Renal pelvis (tissue), 4 donors: Measurements from ENCODE around the gene FGF1. TPM values are rescaled to one million over a fixed set of nuclear protein-coding genes. Genes with fewer than 3 reads are reported as not detected.

ENCODE experiments used
- DNase-seq: peaks from one replicate; pipeline ENCODE4 v3.0.0-alpha.2; 2013
- polyA plus RNA-seq, 3 donors: library from polyadenylated mRNA; unstranded; fragments of 120-200 nt; gene quantifications; one replicate each; pipeline ENCODE4 v1.2.1, GENCODE V29; 2013; ENCODE audit not compliant: insufficient read length in 3 of 3

Gene FGF1
- polyA plus RNA-seq, 3 donors = 15.2 to 19.0 (median 18.9) TPM

DNA sequence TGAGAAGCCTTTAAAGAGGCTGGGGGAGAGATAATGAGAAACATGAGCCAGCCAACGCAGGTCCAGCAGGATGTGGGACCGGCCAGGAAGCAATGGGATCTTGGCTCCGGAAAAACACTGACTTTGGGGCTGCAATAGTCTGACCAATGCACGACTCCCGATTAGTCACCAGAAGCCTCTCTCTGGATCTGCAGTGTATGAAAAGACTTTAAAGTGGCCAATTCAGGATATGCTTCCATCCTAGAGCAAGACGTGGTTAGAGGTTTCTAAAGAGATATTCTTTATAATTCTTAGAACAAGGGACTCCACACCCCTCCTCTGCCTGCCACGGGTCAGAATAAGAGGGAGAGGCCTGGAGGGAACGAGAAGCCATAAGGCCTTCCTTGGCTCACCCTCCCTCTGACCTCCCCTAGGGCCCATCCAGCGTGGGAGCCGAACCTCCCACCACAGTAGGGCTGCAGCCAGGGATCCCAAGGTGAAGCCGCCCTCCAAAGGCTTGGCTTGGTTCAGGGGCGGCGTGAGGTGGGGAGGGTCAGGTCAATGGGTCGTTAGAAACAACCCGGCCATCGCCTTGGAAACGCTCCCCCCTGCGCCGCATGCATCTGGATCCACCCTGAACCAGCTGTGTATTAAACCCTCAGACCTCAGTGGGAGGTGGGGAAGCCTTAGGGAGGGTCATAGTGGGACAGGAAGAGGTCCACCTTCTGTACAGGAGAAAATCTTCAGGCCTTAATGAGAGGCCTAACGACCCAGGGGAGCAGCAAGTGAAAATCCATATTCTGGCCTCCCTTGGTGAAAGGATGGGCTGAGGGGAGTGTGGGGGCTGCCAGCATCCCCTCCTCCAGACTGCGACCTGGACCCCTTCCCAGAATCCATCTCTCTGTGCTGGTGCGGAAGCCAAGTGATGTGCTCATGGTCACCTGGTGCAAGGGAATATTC, 11.1 kb downstream of the FGF1 start:
- no peak for DNase-seq

GRCh38 chr5:142671801-142672200, 14.1 kb downstream of the FGF1 start:
- DNase-seq = no peak

DNA sequence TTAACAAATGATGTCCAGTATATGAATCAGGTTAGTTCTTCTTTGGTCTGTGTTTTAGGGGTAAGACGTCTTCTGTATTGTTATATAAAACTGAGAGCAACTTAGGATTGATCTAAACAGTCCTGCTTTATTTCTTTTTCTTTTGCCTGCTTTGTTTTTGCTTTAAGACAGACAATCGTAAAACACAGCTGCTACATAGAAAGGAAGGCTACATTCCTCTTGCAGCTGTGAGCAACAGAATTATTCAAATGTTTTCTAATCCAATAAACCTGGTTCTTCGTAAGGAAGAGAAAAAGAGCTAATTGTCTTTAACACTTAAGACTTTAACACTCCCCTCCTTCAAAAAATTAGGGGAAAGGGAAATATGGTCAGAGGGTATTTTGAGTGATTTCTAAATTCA, 14.6 kb downstream of the FGF1 start:
- DNase-seq = peak; percentile 26

- DNase-seq = peak; percentile 52
Observed at GRCh38 chr5:142670804-142671203, 15.1 kb downstream of the FGF1 start.

DNA sequence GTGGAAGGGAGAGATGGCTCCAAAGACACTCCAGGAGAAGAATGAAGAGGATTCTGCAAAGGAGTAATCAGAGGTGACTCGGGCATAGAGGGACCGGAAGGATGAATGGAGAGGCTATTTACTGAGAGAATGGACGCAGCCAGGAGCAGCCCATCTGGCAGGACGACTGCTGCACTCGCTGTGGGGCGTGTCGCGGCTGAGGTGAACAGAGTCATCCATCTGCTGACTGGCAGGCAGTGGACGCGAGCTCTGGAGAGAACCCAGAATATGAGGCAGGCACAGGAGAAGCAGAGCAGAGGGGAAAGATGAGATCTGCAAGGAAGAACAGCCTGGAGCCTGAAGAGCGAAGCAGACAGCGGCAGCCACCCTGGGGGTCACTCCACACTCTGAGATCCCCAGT, 16.4 kb downstream of the FGF1 start:
- DNase-seq = no peak

DNA sequence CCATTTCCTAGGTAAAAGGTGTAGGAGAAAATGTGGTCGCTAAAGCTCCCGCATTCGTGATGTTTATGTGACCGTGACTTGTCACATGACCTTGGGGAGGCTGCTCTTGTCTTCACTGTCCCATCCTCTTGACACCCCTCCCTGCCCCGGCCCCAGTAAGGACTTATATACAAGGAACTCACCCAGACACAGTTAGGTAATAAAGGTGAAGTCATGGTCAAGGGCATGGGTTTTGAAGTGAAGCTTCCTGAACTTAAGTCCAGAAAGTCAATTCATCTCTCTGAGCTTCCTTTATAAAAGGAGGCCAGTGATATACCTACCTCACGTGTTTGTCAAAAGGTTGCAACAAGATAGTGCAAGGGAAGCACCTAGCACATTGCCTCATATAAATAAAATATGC, 17.6 kb downstream of the FGF1 start:
- DNase-seq = no peak

- no peak for DNase-seq
Observed at GRCh38 chr5:142667831-142668230, 18.1 kb downstream of the FGF1 start.

GRCh38 chr5:142664636-142665035, 21.3 kb downstream of the FGF1 start:
- no peak for DNase-seq

DNA sequence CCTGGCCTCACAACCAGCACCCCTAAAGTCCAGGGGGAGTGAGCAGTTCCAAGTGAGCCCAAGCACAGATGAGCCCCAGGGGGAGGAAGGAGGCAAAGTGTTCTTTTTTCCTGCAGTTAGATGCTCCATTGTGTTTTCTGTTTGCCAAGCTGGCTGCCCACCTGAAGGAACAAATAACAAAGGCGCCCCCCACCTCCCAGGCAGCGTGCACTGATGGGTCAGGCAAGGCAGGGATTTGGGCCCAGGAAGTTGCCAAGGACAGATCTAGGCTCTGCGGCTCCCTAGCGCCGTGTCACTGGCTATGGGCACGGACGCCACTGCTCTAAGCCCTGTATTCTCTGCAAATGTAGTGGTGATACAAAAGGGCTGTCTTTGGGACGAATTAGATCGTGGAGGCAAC, 21.8 kb downstream of the FGF1 start:
- no peak for DNase-seq

GRCh38 chr5:142663246-142663645, 22.6 kb downstream of the FGF1 start:
- DNase-seq = no peak

GRCh38 chr5:142661957-142662356, 23.9 kb downstream of the FGF1 start:
- DNase-seq = no peak

GRCh38 chr5:142661143-142661542, 24.7 kb downstream of the FGF1 start:
- DNase-seq = no peak

DNA sequence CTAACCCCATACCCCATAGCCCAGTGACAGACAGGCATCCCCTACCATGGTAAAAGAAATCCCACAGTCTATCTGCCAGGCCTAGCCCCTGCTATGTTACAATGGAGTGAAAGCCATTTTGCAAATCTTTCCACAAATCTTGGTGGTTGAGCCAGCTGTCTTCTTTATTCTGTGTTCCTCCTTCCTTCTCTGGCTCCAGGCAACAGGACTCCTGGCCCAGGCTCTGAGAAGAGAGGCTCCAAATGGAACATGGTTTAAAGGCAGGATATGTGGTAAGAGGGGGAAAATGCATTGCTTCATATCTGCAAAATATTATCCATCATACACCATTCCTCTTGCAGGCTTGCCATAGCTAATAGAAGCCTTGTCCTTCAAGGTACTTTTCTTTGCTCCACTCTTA, 25.2 kb downstream of the FGF1 start:
- DNase-seq = no peak

DNA sequence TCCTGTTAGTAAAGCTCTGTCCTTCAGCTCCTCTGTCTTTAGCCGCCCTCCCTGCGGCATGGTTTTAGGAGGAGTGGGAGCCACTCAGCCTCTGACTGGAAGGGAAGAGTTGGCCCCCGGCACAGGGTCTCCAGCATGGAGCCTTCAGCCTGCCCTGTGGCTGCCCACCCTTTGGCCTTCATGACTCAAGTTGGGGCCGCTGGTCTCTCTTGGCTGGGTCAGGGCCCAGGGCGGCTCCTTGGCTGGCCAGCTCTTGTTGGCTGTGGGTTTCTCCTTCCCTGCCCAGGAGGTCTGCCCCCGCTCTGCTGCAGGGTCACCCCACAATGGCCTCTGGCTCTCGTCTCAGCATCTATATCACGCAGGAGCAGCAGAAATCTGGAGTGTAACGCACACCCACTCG, 25.7 kb downstream of the FGF1 start:
- no peak for DNase-seq

GRCh38 chr5:142659405-142659804, 26.5 kb downstream of the FGF1 start:
- no peak for DNase-seq

GRCh38 chr5:142658278-142658677, 27.6 kb downstream of the FGF1 start:
- no peak for DNase-seq

DNA sequence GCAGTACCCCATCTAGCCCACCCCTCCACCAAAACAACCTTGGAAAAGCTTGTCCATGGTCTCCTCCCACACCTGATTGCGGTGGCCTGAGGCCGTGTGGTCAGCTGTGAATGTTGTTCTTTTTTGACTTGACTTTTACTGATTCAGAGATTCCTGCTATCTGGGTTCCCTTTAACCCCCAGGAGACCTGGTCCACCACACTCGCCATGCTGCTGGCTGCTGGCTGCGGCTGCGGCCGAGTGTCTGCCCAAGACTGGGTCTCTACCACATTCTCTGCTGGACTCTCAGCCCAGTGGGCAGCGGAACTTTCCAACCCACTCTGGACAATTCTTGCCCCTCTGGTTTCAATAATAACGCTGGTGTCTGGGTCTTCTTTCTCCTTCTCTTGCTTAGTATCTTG, 28.4 kb downstream of the FGF1 start:
- no peak for DNase-seq

DNA sequence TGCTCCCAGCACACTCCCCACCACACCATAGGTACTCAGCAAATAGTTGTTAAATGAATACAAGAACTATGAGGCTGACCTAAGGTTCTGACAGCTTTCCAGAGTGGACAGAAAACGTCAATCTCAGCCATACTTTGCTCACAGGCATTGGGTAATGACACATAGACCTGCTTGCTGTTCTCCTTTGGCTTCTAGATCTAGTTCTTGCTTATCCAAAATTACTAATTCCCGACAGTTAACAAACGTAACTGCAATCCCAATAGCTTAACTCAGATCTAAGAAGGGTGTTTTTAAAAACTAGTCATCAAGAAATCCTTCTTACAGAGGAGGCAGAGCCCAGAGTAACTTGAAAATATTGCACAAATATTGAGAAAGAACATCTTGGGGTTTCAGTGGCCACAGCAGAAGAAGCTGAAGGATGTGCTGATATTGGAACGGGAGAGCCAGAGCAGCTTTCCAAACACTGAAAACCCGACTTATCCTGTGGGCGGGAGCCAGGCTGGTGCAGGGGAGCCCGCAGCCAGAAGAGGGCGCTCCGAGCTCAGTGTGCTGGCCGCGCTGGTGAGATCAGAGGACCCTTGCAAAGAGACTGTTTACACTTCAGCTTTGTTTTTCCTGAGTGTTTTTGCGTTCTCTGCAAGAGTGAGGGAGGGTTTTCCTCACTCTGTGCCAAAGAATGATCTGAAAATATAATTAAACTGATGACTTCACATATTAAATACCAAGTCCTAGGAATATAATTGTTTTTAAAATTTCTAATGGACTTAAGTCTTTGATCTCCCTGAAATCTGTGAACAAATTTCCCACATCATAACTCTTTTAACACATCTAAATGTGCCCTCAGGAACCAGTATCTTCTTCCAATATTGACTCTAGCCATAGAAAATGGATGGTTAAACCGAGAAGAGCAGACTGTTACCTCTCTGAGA, 30.3 kb downstream of the FGF1 start:
- DNase-seq = peak; percentile 81

GRCh38 chr5:142654578-142655058, 31.3 kb downstream of the FGF1 start:
- DNase-seq = no peak

GRCh38 chr5:142653321-142653720, 32.6 kb downstream of the FGF1 start:
- no peak for DNase-seq

GRCh38 chr5:142652563-142652962, 33.3 kb downstream of the FGF1 start:
- no peak for DNase-seq

GRCh38 chr5:142650881-142651280, 35.0 kb downstream of the FGF1 start:
- no peak for DNase-seq

DNA sequence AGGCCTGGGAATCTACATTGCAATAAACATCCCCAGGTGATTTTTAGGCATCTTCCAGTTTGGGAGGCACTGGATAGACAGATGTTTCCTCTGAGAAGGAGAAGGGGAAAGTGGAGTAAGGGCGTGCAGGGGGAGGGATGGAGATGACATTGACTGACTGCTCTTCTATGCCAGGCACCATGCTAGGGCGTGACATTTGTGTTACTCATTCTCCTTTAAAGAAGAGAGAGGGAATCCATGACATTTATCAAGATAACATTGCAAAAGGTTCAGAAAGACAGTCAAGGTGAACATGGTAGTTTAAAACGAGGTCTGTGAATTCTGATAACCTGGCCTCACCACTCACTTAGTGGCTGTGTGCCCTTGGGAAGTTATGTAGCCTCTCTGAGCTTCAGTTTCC, 35.8 kb downstream of the FGF1 start:
- no peak for DNase-seq
